RKO (cell line): ENCODE measurements around the gene GAGE12G.
"Not testable (repeated sequence)": the region's sequence is repeated elsewhere in the genome, so short reads cannot be mapped to it uniquely, and the experiment has no call there.

Source experiments
- DNase-seq: peaks from one replicate; pipeline ENCODE4 v3.0.0-alpha.2; 2016; ENCODE audit warnings: low spot score

Gene GAGE12G

GRCh38 chrX:49570100-49570499 is at the start of gene GAGE12G:
Gene GAGE12G (plus strand): TSS chrX:49570400. CDS start chrX:49571555, 1,155 bp downstream.
- not testable (repeated sequence) for DNase-seq

GRCh38 chrX:49531877-49532276 is 38.3 kb upstream of the GAGE12G start, which contains the start of gene GAGE12C:
Gene GAGE12C (plus strand): TSS chrX:49532177. CDS start chrX:49533332, 1,155 bp downstream.
- DNase-seq: not testable (repeated sequence)

- DNase-seq: not testable (repeated sequence)
Measured at GRCh38 chrX:49541433-49541832, 28.8 kb upstream of the GAGE12G start, which contains the start of gene GAGE12D. Gene GAGE12D (plus strand): TSS chrX:49541733. CDS start chrX:49542888, 1,155 bp downstream.

- DNase-seq: not testable (repeated sequence)
Measured at GRCh38 chrX:49550989-49551388, 19.2 kb upstream of the GAGE12G start, which contains the start of gene GAGE12E. Gene GAGE12E (plus strand): TSS chrX:49551289. CDS start chrX:49552444, 1,155 bp downstream.

GRCh38 chrX:49560542-49560941 is 9.7 kb upstream of the GAGE12G start, which contains the start of gene GAGE12F:
Gene GAGE12F (plus strand): TSS chrX:49560842. CDS start chrX:49561997, 1,155 bp downstream.
- DNase-seq: not testable (repeated sequence)

- DNase-seq: not testable (repeated sequence)
Measured at GRCh38 chrX:49568728-49569127, 1.5 kb upstream of the GAGE12G start.

GRCh38 chrX:49569152-49569551 is 1.0 kb upstream of the GAGE12G start:
- not testable (repeated sequence) for DNase-seq

- not testable (repeated sequence) for DNase-seq
Measured at GRCh38 chrX:49579649-49580048, 9.4 kb downstream of the GAGE12G start, which contains the start of gene GAGE12H. Gene GAGE12H (plus strand): TSS chrX:49579949. CDS start chrX:49581104, 1,155 bp downstream.

GRCh38 chrX:49589196-49589595 is 19.0 kb downstream of the GAGE12G start, which contains the start of gene GAGE2A:
Gene GAGE2A (plus strand): TSS chrX:49589496. CDS start chrX:49590651, 1,155 bp downstream.
- DNase-seq: not testable (repeated sequence)

GRCh38 chrX:49589769-49590478 is 19.7 kb downstream of the GAGE12G start:
- not testable (repeated sequence) for DNase-seq

GRCh38 chrX:49590488-49590887 is 20.3 kb downstream of the GAGE12G start:
- not testable (repeated sequence) for DNase-seq

- DNase-seq: not testable (repeated sequence)
Measured at GRCh38 chrX:49598720-49599119, 28.5 kb downstream of the GAGE12G start, which contains the start of gene GAGE1. Gene GAGE1 (plus strand): TSS chrX:49599020. CDS start chrX:49600175, 1,155 bp downstream.

- no peak for DNase-seq
Measured at GRCh38 chrX:49610718-49611310, 40.6 kb downstream of the GAGE12G start.

GRCh38 chrX:49618574-49618973 is 48.4 kb downstream of the GAGE12G start:
- no peak for DNase-seq
